Anterior cingulate cortex (tissue), 58 donors: ENCODE results near the gene IQSEC1.

Experiments
- DNase-seq, 58 donors: peaks; one replicate each; lab custom pipeline; 2025; lab: John Stamatoyannopoulos, UW

The IQSEC1 gene

DNA sequence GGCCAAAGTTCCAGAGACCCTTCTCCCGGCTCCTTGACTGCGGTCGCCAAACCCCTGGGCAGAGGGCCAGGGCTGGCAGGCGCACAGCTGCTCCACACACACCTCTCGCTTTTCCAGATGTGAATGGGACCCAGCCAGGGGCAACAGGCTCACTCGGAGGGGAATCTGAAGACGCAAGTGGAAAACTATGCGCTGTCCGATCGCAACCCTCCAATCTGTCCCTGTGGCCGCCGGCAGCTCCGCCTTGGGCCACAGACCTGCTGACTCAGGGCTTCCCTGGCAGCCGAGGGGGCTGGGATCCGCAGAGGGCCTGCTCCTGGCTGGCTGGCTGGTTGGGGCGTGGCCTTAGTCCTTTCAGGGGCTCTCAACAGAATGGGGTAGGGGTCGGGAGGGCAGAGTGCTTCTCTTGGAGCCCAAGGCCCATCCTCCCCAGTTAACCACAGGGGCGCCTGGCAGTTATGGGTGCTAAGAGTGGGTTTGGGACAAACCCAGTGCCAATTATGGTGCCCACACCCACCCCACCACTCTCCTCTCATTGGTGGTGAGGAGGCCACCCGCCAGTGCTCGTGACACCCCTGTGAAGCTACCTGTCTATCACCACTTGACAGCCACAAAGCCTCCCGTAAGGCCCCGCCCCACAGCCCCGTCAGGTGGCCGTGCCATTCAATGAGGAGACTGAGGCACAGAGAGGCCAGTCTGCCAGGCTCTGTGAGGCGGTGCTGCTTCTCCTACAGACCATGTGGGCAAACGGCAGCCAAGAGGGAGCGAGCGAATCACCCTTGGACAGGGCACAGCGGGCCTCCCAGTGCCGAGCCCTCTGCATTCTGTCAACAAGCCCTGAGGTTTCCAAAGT, 53.8 kb downstream of the IQSEC1 start:
- DNase-seq = peak in 14 of 58 donors; percentile 24 to 62 (median 36)

DNA sequence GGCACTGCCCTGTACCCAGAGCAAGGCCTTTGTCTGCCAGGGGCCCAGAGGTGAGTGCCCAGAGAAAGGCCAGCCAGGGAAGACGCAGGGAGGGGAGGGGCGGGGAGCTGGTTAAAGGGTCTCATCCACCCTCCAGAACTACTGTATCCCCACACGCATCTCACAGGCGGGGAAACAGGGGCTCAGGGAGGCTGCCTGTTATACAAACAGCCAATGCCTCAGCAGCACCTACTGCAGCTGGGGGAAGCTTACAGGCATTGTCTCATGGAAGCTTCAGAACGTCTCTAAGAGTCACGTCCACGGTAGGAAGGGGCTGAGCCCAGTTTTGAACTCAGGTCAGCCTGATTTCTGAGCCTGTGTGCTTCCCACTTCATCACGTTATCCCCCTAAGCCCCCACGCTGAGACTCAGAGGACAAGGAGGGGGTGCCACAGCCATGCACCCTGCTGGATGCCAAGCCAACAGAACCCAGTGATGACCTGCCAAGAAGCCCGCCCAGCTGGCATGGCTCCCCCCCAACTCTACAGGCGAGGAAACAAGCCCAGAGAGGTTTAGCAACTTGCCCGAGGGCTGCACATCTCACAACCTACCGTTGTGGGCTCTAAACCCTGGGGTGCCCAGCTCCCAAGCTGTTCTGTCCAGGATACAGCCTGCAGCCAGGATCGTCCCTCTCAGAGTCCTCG, 54.5 kb downstream of the IQSEC1 start:
- peak in 3 of 58 donors; percentile 28 to 37 (median 30) for DNase-seq

DNA sequence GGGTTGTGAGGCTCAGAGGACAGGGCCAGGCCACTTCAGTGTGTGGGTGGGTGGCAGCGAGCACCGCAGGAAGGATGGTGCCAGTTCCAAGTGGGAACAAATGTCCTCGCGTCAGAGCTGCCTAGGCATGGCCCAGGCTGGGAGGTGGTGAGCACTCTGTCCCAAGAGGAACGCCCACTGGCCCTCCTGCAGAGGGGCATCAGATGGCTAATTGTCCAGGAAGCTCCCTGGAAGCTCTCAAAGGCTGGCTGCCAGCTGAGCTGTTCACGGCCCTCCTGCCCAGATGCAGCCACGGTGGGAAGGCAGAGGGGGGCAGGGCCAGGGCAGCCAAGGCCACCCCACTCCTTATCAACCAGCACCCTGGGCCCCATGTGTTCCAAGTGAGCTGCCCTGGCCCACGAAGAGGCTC, 55.2 kb downstream of the IQSEC1 start:
- DNase-seq = peak in 1 of 58 donors; percentile 39

DNA sequence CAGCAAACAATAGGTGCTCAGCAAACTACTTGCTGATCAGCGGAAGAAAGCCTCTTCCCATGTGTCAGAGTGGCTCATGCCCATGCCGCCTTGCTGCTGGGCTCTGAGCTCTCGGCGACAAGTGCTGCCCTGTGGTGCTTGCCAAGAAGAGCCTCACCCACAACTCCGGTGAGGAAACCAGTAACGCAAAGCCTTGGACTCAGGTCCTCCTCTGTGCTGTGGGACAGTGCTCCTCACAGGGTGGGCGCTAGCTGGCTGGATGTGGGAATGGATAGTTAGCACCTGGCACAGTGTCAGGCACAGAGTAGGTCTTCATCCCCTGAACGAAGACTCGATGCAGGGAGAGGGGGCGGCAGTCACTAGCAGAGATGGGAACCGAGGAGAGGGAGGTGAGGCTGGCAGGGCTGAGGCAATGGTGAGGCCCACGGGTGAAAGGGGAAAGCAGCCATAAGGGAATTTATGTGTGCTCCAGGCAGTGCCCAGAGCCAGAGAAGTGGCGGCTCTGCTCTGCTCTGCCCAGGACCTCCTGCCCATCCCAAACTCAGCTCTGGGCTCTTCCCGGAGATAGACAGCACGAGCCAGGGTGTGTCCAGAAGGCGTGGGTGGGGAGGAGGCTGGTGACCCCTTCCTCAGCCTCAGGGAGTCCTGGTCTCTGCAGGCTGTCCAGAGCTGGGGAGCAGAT, 55.7 kb downstream of the IQSEC1 start:
- no peak for DNase-seq

DNA sequence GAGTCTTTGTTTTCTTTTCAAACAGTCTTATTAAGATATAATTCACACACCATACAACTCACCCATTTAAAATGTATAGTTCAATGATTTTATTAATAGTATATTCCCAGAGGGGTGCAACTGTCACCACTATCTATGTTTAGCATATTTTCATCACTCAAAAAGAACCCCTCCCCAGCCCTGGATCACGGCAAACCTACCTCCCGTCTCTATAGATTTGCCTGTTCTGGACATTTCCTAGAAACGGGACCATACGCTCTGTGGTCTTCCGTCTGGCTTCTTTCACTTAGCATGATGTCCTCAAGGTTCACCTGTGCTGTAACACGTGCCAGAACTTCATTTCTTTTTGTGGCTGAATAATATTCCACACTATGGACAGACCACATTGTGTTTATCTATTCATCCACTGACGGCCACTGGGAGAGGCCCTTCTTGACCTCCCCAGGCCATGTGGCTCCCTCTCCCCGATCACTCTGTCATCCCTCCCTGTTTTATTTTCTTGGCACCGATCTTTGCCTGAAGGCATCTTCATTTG, 56.4 kb downstream of the IQSEC1 start:
- no peak for DNase-seq

DNA sequence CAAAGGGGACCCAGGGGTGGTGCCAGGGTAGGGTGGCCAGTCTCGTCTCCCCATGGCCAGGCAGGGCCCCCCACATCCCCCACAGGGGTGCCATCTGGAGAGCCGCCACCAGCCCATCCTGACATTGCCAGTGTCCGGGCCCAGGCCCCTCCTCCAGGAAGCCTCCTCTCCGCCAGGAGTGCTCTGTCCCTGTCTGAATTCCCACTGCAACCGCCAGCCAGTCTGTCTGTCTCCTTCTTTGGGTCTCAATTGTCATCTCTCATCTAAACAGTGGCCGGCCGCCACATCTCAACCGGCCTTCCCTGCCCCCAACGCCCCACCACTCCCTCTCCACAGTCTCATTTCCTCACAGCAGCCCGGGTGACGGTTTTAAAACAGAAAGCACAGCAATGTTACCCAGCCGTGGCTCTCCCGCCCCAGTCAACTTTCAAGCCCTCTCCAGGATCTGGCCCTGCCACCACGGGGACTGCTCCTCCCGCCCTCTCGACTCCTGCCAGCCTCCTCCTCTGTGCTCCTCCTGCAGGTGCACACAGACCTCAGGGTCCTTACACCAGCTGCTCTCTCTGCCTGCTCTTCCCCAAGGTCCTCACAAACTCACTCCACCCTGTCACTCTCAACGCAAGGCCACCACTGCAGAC, 57.0 kb downstream of the IQSEC1 start:
- DNase-seq = peak in 9 of 58 donors; percentile 16 to 45 (median 34)

DNA sequence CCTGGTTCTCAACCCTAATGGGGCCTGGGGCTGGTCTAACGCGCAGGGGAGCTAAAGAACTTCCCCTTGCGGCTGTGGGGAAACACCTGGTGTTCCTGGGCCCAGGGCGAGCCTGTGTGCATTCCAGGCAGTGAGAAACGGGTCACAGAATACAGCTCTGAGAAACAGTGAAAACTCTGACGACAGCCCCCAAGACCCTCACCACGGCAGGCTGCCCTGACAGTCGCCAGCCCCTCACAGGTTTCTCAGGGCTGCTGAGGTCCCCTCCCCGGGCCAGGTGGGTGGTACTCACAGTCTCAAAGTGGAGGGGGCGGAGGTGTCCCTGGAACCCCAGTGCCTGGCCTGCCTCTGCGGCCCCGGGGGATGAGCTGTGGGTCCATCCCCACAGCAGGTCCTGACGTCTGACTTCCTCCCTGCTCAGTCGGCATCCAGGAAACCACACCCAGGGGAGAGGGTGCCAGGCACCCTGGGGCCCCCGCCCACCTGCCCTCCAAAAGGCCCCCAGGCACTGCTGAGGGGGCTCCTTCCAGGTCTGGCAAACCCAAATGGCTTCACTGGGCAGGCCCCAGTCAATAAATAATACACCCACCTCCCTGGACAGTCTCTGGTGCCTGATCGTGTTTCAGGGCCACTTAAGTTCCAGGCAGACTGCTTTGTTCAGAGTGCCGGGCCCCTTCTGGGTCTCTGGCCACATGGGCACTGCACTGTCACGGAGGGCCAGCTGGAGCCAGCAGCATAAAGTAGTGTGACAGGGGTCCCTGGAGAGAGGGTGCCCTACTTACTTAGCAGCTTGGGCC, 57.7 kb downstream of the IQSEC1 start:
- no peak for DNase-seq

DNA sequence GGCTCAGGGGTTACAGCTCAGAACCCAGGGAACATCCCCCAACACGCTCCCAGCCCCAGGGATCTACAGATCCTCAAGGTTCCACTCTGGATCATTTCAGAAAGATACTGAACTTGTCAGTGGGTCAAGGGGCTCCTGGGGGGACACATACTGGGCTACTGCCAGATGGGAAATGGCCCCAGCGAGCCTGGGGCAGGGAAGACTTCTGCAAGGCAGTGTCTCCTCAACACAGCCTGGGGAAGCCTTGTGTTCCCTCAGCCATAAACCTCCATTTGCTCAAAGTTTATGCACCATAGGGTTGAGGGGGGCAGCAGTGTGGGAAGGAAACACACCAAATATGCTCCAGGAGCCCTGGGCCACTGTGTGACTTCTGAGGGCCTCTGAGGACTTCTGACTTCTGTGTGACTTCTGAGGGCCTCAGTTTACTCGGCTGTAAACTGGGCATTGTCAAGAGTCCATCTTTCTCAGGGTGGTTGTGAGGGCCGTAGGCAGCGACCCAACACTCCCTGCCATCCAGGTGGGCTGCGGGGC, 58.4 kb downstream of the IQSEC1 start:
- DNase-seq = no peak

DNA sequence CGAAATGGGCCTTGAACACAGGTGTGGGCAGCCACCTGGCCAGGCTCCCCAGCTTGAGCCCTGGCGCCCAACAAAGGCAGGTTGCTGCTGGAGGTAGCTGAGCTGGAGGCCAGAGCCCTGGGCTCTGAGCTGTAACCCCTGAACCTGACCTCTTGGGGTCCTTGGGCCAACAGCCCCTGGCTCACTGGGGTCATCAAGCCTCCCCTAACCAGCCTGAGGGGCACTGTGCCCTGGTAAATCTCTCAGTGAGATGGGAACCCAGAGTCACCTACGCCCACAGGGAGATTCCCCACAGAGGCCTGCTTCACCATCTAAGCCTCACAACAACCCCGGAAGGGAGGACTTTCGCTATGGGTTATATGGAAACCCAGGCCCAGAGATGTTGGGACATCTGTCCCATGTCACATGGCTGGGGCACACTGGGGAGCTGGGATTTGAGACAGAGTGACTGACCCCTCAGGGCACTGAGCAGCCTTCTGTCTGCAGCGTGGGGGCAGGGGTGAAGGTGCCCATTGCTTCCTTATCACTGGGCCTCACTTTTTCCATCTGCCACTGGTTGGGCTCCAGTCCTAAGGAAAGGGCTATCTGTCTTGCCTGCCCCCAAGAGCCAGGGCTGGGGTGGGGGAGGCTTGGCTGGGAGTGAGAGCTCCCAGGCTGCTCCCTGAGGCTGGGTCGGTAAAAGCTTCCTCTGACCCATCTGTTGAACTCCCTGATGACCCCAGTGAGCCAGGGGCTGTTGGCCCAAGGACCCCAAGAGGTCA, 59.1 kb downstream of the IQSEC1 start:
- no peak for DNase-seq

DNA sequence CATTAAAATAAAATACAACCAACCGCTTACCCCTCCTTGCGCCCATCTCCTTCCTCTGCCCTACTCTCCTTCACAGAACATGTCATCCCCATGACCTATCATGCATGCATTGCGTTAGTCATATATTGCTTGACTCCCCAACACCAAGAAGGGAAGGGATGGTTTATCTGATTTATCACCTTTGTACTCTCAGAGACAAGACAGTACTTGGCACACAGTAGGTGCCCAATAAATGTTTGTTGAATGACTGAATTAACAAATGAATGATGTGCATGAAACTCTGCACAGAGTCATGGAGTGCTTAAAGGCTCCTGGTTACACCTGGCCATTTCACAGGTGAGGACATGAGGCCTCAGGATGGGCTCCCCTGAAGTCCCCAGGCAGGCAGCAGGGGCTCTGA, 59.7 kb downstream of the IQSEC1 start:
- no peak for DNase-seq

DNA sequence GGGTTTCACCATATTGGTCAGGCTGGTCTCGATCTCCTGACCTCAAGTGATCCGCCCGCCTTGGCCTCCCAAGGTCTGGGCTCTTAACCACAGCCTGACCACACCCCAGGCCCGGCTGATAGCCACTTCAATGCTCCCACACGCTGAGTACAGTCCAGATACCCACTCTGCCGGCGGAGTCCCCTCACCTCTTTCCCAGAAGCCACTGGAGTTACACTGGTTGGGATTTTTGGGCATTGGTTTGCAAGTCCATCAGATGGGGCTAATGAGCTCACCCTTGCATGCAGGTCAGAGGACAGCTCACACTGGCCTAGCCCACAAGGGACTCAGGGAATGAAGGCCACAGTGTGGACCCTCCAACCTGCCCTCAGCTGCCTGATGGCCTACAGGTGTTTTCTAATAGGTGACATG, 60.1 kb downstream of the IQSEC1 start:
- DNase-seq = no peak

DNA sequence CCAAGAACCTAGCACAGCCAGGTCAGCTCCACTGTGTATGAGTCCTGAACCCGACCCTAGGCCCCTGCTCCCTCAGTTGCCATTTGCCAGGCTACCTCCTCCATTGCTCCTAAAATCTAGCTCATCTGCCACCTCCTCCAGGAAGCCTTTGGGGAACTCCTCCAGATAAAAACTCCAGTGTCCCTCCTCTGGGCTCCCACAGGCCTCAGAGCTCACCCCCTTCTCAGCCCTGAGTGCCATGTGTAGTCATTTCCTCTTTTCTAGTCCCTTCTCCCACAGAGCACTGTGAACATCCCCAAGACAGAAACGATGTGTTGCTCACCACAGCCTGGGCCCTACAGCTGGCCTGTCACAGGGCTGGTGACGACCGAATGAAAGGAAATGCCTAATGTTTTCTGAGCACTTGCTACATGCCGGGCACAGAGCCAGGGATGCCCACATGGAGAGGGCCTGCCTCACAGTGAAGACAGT, 61.0 kb downstream of the IQSEC1 start:
- peak in 35 of 58 donors; percentile 18 to 74 (median 39) for DNase-seq

DNA sequence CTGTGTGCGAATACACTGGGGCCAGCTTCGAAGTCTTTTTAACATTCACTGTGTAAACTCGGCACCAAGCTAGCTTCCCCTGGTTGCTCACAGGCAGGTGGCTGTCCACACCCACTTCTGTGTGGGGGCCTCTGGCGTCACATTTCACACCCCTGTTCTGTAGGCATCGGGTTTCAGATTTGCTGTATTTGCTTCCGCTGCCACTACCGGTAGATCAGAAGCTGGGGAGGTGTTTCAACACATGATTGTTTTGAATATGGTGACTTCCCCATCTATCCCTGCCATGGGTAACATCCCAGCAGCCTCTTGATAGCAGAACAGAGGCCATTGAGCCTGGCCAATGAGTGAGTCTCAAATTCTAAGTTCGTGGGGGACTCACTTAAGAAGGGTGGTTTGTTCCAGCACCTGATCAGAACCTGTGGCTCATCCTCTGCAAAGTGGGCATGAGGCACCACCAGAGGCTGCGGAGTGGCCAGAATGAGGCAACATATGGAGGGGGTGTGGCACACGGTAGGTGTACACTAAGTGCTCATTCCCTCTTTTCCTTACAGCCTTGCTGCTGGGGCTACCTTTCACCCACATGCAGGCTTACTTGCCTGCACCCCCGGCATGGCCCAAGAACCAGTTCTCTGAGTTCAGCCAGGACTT, 61.5 kb downstream of the IQSEC1 start:
- peak in 3 of 58 donors; percentile 31 to 45 (median 35) for DNase-seq

DNA sequence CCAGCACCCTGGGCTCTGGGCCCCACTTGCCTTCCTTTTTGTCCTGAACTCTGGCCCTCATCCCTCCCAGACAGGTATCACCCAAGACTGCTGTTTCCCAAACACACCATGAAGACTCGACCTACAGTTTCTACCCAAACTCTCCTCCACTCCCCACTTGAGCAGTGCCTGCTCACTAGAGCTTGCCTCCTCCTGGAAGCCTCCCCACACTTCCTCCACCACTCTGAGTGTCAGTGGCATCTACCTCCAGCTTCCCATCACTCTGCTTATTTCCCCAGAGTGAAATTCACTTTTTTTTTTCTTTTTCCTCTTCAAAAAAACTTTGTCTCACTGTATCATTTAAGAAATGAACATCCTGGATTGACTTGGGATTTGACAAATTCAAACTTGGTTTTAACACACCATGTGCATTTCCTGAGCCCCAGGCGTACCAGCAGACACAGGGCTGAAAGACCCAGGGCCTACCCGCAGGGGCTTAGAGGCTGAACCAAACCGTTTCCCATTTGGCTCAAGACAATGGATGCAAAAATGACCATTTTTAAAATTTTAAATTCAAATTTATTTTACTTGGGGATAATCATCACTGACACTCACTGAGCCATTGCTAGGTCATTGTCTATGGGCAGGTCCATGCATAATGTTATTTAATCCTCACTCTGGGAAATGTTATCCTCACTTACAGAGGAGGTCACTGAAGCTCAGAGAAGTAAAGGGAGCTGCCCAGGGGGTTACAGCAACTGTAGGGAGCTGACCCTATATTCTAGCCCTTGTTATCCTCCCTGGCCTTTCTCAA, 62.3 kb downstream of the IQSEC1 start:
- no peak for DNase-seq

DNA sequence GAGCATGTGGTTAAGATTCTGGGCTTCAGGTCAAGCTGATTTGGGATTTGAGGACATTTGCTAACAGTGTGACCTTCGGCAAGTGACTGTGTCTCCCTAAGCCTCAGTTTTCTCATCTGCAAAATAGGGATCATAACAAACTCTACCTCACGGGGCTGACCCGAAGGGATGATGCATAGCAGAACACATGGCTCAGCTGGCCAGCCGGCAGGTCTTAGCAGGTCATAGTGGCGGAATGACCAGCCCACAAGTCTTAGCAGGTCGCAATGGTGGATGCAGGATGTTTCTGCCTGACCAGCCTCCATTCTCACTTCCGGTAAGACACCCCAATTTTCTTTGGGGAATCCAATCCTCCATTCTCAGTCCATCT, 63.3 kb downstream of the IQSEC1 start:
- no peak for DNase-seq

DNA sequence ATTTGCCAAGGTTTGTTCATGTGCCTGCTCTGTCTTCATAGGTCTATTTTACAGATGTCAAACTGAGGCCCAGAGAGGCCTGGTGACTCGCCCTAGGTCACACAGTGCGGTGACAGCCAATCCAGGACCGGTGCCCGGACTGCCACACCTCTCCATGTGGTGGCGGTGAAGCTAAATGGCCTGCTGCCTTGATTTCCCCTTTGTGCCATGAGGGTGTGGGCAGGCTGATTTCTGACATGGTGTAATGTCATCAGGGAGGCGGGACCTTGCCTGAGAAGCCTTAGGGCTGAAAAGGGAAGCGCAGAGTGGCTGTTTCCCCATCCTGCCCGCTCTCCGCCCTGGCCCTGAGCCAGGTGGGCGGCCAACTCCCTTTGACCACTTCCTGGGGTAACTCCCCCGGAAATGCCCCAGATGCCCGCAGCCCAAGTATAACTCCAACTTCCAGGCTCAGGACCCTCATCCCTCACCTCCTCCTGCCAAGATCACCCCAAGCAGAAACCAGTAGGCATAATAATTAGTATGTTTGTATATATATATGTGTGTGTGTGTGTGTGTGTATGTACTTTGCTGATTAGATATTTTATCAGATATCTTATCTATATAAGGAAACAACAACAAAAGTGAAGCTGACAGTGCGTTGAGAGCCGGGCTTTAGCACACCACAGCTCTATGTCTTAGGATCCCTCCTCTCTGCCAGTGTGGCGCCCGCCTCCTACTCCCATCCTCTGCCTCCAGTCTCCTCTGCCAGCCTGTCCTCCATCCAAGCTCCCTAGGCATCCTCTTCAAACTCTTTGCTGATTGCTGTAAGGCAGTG, 63.9 kb downstream of the IQSEC1 start:
- DNase-seq = peak in 17 of 58 donors; percentile 19 to 50 (median 34)
